Smooth muscle cell of the umbilical artery (primary cell): ENCODE measurements around the gene OBSCN. TPM values are rescaled to one million over a fixed set of nuclear protein-coding genes. Genes with fewer than 3 reads are reported as not detected.

Experiments
- total RNA-seq: library from RNA; depleted of rRNA; stranded (reverse); fragments of >200 nt; gene quantifications from 2 replicates; pipeline ENCODE4 v1.2.3, GENCODE V29; 2014

OBSCN gene
- 16.6 and 32.8 TPM in 2 replicates for total RNA-seq

GRCh38 chr1:228207851-228208821 lies at the start of gene OBSCN:
Gene OBSCN (plus strand): TSS chr1:228208044. CDS start chr1:228211784, 3,740 bp downstream.

DNA sequence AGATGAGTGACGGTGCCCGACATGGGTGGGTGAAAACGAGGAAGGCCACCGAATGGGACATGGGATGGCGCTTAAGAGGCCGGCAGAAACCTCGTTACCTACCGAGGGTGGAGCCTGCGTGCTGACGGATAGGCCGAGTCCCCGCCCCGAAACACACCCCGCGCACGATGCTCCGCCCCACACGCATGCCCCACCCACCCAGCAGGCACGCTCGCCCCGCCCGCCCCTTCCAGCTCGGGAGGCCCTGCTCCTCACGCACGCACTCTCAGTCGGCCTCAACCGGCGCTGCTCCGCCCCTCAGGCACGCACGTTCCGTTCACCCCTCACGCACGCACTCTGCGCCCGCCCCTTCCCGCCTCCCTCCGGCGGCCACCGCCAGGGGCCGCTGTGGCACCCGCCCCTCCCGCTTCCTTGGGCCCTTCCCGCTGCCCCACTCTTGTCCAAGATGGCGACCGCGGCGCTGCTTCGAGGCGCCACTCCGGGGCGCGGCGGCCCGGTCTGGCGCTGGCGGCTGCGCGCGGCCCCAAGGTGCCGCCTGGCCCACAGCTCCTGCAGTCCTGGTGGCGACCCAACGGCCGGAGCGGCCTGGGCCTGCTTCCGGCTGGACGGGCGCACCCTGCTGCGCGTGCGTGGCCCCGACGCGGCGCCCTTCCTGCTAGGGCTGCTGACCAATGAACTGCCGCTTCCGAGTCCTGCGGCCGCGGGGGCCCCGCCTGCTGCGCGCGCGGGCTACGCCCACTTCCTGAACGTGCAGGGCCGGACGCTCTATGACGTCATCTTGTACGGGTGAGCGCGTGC lies 42.3 kb upstream of the OBSCN start, which contains the start of gene IBA57:
TSS of gene IBA57 (plus strand) at position 433 of the 798 bp plus-strand sequence. CDS start at position 446, 13 bp downstream.

GRCh38 chr1:228416217-228416933 lies 208.5 kb downstream of the OBSCN start, which contains the start of gene TRIM17:
Gene TRIM17 (minus strand): TSS chr1:228416861. CDS start chr1:228415072, 1,789 bp downstream.

Other genes starting within 250 kb of the OBSCN start
- gene WNT3A, start 201.0 kb upstream of the OBSCN start, total RNA-seq, result not detected in 2 replicates
- gene ARF1, start 125.3 kb upstream of the OBSCN start, total RNA-seq, result 230 and 384 TPM in 2 replicates
- 6.2 and 6.6 TPM in 2 replicates for gene C1orf35, start 104.7 kb upstream of the OBSCN start, total RNA-seq
- 43.6 and 71.6 TPM in 2 replicates for gene MRPL55, start 98.7 kb upstream of the OBSCN start, total RNA-seq
- gene GUK1, start 67.8 kb upstream of the OBSCN start, total RNA-seq, result 252 and 379 TPM in 2 replicates
- gene GJC2, start 58.1 kb upstream of the OBSCN start, total RNA-seq, result 2.1 and 3.8 TPM in 2 replicates
- 4.8 and 8.3 TPM in 2 replicates for gene IBA57, start 42.2 kb upstream of the OBSCN start, total RNA-seq
- gene TRIM11, start 198.8 kb downstream of the OBSCN start, total RNA-seq, result 13.7 and 26.8 TPM in 2 replicates
- gene TRIM17, start 208.8 kb downstream of the OBSCN start, total RNA-seq, result under 0.01 and 0.32 TPM in 2 replicates